GM21447 (cell line): ENCODE data around the gene SKP2.
"Not testable (repeated sequence)": the region's sequence is repeated elsewhere in the genome, so short reads cannot be mapped to it uniquely, and the experiment has no call there.

Source experiments
- ATAC-seq: cut with Tn5 transposase; IDR thresholded peaks from one replicate; pipeline ENCODE4 v1.9.1; 2021; ENCODE audit not compliant: unreplicated experiment

The SKP2 gene

GRCh38 chr5:36156121-36156601, 4.2 kb downstream of the SKP2 start:
- no peak for ATAC-seq

- no peak for ATAC-seq
These were observed 4.7 kb downstream of the SKP2 start for GRCh38 chr5:36156619-36157018.

GRCh38 chr5:36158144-36158543, 6.2 kb downstream of the SKP2 start:
- no peak for ATAC-seq

DNA sequence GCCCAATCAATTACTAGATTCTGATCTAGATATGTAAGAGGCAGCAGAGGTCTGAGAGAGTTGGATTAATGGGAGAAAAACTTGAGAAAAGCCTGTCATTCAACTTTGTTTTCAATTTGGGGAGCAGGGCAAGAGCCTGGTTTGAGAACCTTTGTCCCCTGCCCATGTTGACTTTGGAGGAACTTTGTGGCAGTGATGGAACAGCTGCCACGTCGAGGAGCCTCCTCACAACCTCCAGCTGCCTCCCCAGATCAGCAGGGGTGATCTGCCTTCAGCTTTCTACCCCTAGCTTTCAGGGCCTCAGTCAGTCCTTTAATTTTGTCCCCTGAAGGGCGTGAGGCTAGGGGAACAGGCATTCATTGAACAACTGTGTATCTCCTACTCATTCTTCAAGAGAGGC, 8.7 kb downstream of the SKP2 start:
- ATAC-seq, result no peak

DNA sequence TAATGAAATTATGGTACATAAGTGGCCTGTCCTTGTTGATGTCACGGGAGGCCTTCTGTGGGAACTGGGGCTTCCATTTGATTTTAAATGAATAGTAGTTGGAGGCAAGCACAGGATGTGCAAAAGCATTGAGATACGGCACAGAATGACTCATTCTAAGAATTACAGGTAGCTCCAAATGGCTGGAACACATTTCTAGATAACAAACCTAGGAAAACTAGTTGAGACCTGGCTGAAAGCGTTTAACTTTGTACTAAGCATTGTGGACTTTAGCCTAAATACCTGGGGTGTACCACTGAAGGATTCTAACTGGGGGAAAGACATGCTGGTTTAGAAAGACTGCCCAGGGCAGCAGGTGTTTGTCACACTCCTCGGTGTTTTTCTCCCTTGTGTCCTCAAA, 9.4 kb downstream of the SKP2 start:
- ATAC-seq, result no peak

DNA sequence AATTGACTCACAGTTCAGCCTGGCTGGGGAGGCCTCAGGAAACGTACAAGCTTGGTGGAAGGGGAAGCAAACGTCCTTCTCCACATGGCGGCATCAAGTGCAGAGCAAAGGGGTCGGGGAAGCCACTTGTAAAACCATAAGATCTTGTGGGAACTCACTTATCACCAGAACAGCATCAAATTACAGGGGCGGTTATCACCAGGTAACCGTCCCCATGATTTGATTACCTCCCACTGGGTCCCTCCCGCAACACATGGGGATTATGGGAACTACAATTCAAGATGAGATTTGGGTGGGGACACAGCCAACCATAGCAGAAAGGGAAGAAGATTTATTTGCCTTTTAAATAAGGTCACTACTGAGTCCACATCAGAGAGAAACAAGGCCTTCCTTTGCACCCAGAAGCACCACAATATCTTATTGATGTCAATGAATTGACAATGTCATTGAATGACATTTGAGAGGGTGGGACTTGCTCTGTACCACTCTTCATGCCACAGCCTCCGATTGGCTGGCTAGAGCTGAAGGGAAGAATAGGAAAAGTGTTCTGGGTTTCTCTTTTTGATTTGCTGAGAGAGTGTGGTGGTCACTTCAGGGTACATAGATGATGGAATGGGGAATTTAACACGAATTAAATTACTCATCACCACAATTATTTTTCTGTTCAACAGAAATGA, 11.0 kb downstream of the SKP2 start:
- no peak for ATAC-seq

GRCh38 chr5:36164461-36164860, 12.6 kb downstream of the SKP2 start:
- ATAC-seq, result no peak

DNA sequence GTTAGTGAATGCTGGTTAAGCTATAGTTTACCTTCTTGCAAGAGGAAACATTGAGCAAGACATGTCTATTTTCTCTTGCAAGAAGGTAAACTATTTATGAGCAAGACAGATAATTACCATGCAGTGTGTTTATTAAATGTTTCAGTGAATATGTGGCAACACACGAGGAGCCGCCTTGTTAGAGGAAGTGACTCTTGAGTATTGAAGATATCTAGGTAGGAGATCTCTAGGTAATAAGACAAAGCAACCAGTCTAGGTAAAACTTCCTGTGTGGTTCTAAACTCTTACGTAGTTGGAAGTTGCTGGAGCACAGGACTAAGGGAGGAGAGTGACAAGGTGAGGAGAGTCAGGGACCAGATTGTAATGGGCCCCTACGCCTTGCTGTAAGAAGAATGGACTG, 16.8 kb downstream of the SKP2 start:
- no peak for ATAC-seq

DNA sequence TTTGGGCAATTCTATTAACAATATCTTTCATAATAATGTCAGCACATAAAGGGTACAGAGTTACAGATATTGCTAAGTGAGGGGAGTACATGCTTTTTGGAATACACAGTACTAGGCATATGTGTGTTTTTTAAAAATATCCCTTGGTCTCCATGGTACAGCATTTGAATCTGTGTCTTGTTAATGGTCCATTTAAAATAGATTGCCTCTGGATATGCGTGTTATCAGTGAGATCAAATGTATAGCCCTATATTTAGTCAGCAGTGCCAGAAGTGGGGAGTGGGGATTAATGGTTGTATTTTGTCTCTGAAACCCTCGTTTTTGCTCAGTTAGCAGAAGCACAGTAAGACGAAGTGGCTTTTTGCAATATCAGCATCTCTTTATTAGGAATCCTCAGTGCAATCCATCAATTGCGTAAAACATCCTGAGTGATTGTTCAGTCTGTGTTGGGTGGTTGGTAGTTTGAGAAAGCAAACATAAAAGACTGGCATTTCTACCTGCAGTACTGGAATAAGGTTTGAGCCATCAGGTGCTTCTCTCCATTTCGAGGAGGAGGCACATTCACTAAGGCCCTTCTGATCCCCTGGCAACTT, 19.0 kb downstream of the SKP2 start:
- no peak for ATAC-seq

DNA sequence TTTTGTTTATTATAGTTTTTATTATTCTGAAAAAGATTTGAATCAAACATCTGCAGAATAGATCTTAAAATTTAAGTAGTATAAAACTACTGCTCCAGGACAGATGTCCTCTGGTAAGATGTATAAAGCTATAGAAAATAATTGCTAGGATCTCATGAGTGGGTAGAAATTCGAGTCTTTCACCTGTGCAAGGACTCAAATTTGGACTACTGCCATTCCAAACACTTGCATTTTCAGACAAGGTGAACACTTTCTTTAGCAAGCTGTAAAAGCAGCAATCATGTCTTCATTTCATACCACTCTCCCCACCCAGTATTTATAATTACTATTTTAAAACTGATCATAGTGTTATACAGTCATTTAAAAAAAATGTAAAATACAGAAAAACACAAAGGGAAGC, 20.7 kb downstream of the SKP2 start:
- ATAC-seq, result no peak

DNA sequence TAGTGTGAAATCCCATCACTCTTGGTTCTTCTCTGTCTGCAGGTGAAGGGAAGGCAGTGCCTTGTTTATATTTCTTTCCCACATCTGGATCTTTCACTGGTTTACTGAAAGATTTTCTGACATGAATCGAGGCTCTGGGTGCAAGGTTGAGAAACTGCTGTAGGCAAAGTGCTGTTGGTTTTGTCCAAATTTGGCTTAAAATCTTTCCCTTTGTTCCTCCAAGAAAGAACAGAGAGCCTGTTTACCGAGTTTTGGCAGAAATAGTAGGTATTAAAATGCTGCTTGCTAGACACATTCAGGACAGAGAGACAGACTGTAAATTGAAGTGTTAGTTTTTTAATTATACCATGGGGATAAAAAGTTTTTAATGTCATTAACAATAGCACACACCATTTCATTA, 21.5 kb downstream of the SKP2 start:
- ATAC-seq, result no peak

GRCh38 chr5:36174119-36174518, 22.2 kb downstream of the SKP2 start:
- ATAC-seq, result no peak

GRCh38 chr5:36175043-36175442, 23.1 kb downstream of the SKP2 start:
- ATAC-seq, result no peak

- peak; percentile 96 for ATAC-seq
These were observed 25.2 kb downstream of the SKP2 start for GRCh38 chr5:36177154-36177553.

- no peak for ATAC-seq
These were observed 26.0 kb downstream of the SKP2 start for GRCh38 chr5:36177715-36178523.

DNA sequence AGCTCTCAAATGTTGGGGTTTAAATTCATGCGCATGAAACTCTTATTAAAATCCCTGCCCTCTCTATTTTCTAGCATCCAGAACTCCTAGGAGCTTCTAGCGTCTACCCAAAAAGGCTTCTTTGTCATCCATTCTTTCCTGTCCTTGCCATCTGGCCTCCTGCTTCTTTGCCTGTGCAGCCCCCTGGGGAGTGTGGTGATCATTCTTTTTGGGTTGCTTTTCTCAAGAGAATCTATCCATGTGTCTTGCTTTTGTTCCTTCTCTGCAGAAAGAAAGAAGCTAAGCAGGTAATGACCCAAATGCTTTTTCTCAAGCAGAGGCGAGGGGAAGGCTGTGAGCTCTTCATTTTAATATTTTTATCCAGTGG, 26.6 kb downstream of the SKP2 start:
- ATAC-seq, result no peak

DNA sequence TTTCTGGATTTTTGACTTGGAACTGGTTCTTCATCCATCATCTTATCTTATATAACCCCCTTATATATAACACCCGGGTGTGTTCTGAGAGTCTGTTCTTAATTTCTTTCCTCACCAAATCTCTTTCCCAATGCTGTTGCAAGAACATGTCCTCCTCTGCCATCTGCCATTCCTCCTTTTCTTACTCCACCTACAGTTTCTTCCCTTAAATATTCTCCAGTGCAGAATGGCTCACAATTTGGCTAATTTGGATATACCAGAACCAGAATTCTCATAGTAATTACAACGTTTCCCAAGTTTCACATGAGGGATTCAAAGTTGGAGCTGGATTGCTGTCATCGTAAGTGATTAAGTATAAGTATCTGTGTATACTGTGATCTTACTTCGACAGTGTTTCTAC, 28.0 kb downstream of the SKP2 start:
- ATAC-seq, result no peak

DNA sequence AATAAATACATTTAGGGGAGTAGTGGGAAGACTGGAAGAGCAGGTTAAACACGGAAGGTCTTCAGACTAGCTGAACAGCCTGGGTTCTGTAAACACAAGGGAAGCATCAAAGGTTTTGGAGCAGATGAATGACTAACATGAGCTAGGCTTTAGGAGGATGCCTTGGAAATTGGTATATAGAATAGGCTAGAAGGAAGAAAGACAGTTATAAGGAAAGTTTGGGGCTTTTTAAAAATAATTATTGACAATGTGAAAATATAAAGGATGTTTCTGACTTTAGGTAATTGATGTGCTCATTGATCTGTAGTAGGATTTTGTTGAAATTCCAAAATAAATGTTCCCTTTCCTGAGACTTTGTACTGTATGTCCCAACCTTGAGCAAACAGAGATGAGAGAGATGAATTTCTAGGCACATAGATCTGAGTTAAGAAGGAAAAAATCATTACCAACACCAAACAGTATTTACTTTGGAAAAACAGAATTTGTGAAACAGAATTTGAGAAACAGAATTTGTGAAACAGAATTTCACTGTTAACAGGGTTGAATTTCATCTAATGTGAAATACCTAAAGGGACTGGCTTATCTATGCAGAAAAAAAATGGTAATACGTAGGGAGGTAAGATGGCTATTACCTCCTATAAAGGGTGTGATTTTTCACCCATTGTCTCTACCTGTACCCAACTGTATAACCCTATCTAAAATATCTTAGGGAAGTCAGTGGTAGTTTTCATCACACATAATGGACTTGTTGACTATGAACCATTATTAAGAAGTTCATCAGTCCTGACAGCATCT, 28.8 kb downstream of the SKP2 start:
- ATAC-seq, result no peak

GRCh38 chr5:36181774-36182173, 29.9 kb downstream of the SKP2 start:
- no peak for ATAC-seq

DNA sequence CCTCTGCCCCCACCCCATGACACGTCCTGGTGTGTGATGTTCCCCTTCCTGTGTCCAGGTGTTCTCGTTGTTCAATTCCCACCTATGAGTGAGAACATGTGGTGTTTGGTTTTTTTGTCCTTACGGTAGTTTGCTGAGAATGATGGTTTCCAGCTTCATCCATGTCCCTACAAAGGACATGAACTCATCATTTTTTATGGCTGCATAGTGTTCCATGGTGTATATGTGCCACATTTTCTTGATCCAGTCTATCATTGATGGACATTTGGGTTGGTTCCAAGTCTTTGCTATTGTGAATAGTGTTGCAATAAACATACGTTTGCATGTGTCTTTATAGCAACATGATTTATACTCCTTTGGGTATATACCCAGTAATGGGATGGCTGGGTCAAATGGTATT, 32.5 kb downstream of the SKP2 start:
- ATAC-seq, result not testable (repeated sequence)

GRCh38 chr5:36193746-36194145, 41.8 kb downstream of the SKP2 start:
- no peak for ATAC-seq
